ENCODE measurements around the gene RSRC1.
"Not testable (repeated sequence)": the region's sequence is repeated elsewhere in the genome, so short reads cannot be mapped to it uniquely, and the experiment has no call there.

Gene RSRC1

DNA sequence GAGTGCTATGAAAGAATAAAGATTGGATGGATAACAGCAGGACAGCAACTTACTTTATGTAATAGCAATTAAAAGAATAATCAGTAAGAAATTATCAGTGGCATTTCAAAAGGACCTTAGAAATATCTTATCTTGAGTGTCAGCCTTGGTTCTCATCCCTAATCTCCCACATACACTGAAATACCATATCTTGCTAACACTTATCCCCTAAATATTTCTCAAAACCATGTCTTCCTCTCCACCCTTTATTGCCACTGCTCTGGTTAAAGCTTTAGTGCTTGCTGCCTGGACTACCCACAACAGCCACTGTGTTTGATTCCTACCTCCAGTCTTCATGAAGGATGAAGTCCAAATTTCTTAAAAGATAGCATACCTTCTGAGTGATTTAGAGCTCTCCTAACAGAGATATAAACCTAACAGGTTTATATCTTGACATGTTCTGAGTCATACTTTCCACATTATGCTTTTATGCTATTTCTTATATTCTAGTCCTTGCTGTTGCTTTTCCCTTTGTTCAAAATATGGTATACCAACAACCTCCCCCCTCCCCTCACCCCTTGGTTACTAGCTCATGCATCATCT lies 202.8 kb downstream of the RSRC1 start:
- DNase-seq (ENCODE audit: extremely low read depth in 1 of 2, low read depth in 1 of 2) = no peak

DNA sequence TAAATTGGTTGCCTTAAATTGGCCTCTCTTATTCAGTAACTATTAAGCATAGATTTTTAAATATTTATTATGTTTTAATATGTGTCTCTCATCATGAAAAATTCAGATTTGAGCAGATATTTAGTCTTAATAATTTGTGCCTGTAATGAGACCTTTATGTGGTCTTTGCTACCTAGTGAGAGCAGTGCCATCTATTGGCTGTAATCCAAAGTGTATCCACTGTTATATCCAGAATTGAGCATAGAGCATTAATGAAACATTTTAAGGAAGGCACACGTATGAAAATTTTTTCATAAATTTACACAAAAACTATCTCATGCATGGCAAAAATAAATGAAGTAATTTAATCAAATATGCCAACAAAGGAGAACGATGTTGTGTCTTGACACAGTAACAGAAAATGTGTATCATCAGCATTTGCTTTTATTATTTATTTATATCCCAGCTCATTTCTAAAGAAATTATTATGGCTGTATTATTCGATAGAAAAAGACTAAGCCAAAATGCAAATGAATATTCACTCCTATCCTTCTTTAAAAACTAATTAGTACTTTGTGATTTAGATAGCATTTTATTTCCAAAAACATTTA lies 203.5 kb downstream of the RSRC1 start:
- DNase-seq (ENCODE audit: extremely low read depth in 1 of 2, low read depth in 1 of 2) = no peak

DNA sequence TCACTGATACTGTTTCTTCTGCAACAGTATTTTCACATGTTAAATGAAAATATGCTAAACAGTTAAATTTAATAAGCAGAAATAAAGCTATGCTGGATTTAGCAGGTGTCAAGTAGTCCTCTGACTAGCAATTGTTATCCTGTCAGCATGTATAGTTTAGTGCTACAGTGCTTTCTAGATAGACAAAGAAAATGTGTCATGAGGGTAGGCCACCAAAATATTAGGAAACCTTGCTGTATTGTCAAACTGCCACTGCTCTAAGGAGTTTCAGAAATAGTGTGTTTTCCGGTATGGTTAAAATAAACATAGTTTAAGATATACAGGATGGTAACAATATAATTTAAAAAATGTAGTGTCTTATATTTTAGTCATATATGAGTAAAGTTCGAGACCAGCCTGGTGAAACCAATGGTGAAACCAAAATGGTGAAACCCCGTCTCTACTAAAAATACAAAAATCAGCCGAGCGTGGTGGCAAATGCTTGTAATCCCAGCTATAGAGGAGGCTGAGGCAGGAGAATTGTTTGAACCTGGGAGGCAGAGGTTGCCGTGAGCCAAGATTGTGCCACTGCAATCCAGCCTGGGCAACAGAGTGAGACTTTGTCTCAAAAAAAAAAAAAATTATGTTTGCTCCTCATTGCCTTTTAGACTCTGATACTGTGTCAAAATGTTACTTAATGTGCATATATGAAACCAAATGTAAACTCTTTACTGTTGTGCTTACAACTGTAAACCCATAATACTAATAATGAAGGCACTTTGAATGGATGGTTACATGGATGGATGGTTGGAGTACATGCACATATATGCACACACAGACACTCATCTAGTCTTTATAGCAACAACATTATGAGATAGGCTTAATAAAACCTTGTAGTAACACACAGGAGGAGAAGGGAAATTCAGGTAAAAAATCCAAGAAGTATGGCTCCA lies 204.8 kb downstream of the RSRC1 start:
- no peak for DNase-seq (ENCODE audit: extremely low read depth in 1 of 2, low read depth in 1 of 2)

GRCh38 chr3:158329696-158330441 lies 220.0 kb downstream of the RSRC1 start:
- not testable (repeated sequence) for DNase-seq (ENCODE audit: extremely low read depth in 1 of 2, low read depth in 1 of 2)

DNA sequence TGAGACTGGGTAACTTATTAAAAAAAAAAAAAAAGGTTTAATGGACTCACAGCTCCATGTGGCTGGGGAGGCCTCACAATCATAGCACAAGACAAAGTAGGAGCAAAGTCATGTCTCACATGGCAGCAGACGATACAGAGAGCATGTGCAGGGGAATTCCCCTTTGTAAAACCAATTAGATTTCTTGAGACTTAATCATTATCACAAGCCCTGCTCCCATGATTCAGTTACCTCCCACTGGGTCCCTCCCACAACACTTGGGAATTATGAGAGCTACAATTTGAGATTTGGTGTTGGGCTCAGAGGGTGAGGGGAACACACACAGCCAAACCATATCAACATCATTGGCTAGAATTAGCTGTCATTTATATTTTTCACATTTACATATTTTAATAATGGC lies 221.0 kb downstream of the RSRC1 start:
- no peak for DNase-seq (ENCODE audit: extremely low read depth in 1 of 2, low read depth in 1 of 2)

- no peak for DNase-seq (ENCODE audit: extremely low read depth in 1 of 2, low read depth in 1 of 2)
Observed at GRCh38 chr3:158333736-158334135, 223.8 kb downstream of the RSRC1 start.

- DNase-seq (ENCODE audit: extremely low read depth in 1 of 2, low read depth in 1 of 2) = no peak
Observed at GRCh38 chr3:158337110-158337509, 227.2 kb downstream of the RSRC1 start.

DNA sequence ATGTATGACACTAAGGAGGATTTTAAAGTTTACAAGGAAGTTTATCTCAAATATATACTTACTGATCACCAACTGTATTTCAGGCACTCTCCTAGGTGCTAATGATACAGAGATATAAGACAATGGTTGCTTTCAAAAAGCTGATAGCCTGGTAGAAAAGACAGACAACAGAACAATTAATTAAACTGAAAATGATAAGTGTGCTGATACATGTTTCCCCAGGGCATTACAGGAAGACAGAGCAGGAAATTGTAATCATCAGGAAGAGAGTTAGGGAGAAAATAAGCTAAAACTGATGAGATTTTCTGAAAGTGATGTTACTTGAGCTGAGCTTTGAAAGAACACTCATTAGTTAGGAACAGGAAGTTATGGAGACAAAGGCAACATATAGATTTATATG lies 229.7 kb downstream of the RSRC1 start:
- DNase-seq (ENCODE audit: extremely low read depth in 1 of 2, low read depth in 1 of 2) = no peak

DNA sequence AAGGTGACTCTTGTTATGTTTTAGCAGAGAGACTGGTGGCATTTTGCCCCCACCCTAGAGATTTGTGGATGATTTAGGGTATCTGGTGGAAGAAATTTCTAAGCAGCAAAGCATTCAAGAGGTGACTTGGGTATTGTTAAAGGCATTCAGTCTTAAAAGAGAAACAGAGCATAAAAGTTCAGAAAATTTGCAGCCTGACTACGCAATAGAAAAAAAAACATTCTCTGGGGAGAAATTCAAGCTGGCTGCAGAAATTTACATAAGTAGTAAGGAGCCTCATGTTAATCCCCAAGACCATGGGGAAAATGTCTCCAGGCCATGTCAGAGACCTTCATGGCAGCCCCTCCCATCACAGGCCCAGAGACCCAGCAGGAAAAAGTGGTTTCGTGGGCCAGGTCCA lies 231.1 kb downstream of the RSRC1 start:
- DNase-seq (ENCODE audit: extremely low read depth in 1 of 2, low read depth in 1 of 2) = not testable (repeated sequence)

GRCh38 chr3:158347966-158348365 lies 238.1 kb downstream of the RSRC1 start:
- DNase-seq (ENCODE audit: extremely low read depth in 1 of 2, low read depth in 1 of 2) = no peak

GRCh38 chr3:158350971-158351370 lies 241.1 kb downstream of the RSRC1 start:
- no peak for DNase-seq (ENCODE audit: extremely low read depth in 1 of 2, low read depth in 1 of 2)

DNA sequence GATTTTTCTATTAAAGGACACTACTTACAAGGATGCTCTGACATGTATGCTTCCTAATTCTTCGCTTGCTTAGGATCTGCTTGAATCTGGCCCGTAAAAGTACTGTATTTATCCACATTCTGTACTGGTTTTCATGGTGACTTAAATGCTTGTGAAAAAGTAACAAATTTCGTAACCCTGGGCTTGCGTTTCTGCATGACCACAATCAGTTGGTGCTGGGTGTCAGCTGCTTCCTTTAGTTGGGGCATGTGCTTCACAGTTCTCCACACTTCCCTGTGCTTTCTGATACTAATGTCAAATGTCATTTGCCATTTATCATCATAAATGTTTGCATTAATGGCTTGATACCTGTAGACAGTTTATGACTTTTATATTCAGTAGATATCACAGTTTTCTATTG lies 242.7 kb downstream of the RSRC1 start:
- DNase-seq (ENCODE audit: extremely low read depth in 1 of 2, low read depth in 1 of 2) = no peak

DNA sequence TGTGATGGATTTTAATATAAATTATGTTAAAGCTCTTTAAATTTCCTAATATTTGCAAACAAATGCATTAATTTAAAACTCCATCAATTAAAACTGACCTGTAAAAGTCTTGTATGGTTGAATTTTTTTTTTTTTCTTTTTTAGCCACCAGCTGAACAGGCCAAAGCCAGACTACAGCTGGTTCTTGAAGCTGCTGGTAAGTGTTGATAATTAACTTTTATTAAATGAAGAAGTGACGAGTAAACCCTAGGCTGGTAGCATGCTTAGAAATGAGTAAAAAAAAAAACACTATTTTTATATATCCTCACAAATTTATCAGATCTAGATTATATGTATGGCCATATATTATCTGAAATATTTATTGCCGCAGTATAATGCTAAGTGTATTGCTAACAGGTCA lies 244.8 kb downstream of the RSRC1 start:
- DNase-seq (ENCODE audit: extremely low read depth in 1 of 2, low read depth in 1 of 2) = no peak

GRCh38 chr3:158355623-158356588 lies 246.0 kb downstream of the RSRC1 start:
- no peak for DNase-seq (ENCODE audit: extremely low read depth in 1 of 2, low read depth in 1 of 2)

GRCh38 chr3:158359339-158359738 lies 249.4 kb downstream of the RSRC1 start:
- no peak for DNase-seq (ENCODE audit: extremely low read depth in 1 of 2, low read depth in 1 of 2)

DNA sequence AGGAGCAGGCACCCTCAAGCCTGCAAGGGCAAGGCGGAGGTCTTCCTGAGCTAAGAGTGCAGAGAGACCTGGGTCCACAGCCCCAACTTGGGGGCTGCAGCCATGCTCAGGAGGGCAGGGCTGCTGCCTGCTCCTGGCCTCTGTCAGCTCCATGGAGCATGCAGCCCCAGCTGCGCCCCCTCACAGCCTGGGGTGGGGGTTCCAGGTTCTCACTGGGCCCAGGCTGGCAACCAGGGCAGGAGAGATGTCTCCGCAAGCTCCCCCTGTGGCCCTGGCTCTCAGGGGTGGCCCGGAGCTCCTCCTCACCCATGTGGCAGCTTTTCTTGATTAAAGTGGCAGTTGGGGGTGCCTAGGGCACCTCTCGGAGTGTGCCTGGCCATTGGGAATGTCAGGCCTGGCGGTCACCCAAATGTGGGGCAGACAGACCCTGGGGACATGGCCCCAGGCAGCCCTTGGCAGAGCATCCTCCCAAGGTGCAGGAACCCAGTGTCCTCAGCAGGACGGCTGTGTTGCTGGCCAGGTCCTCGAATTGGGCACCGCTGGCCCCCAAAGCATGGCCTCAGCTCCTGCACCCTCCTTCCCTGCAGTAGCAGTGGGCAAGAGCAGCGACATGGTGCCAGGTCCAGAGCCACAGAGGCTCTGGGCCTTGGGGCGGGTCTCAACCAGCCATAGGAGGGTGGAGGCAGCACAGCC lies 251.0 kb downstream of the RSRC1 start:
- DNase-seq (ENCODE audit: extremely low read depth in 1 of 2, low read depth in 1 of 2) = no peak

GRCh38 chr3:158368271-158368670 lies 258.4 kb downstream of the RSRC1 start:
- DNase-seq (ENCODE audit: extremely low read depth in 1 of 2, low read depth in 1 of 2) = no peak

- DNase-seq (ENCODE audit: extremely low read depth in 1 of 2, low read depth in 1 of 2) = no peak
Observed at GRCh38 chr3:158369279-158369678, 259.4 kb downstream of the RSRC1 start.

- no peak for DNase-seq (ENCODE audit: extremely low read depth in 1 of 2, low read depth in 1 of 2)
Observed at GRCh38 chr3:158379517-158379916, 269.6 kb downstream of the RSRC1 start.

Measured in activated CD8-positive, alpha-beta memory T cell treated with anti-CD3 and anti-CD28 coated beads for 1 hour (primary cell).